ENCODE measurements around the gene PPP1R9B. TPM values are rescaled to one million over a fixed set of nuclear protein-coding genes. Genes with fewer than 3 reads are reported as not detected.

Gene PPP1R9B
- total RNA-seq, 1 experiment from 2014 or later = 23.0 TPM

DNA sequence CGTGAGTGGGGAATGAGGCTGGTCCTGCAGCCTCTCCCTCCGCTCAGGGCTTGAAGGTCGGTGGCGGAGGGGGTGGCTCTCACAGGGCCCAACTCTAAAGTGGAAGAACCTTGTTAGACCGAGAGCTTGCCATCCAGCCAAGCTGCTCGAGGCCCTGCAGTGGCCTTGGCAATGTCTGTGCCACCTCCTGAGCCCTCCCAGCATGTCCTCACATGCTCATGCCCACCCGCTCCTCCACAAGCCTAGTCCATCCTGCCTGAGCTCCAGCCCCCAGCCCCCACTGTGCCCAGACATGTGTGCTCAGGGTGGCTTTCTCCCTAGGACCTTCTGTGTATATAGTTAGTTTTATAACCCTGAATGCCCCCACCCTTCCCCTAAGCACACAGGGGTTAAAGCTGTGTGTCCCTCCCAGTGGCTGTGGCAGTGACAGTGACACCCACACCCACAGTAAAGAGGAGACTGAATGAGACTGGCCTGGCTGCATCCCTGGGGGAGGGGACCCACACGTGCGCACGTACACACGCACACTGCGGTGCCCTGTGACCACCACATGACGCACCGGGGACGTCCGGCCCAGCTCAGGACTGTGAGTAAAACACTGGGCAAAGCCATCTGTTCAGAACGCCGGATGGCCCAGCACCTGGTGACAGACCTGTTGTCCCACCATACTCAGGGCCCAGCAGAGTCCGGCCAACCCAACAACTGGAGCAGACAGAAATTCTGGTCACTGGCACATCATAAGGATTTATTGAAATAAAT, 39.7 kb downstream of the PPP1R9B start:
- H3K27ac Mint-ChIP-seq = no peak overlapping the region
- Histone ChIP-seq H3K56ac (ENCODE audit: insufficient read length, low read depth, low read length) (no peak overlapping the region), H2BK12ac (ENCODE audit: insufficient read length, low read depth, low read length) (no peak overlapping the region), H4K5ac (ENCODE audit: insufficient read length, low read depth, low read length) (no peak overlapping the region), H3K18ac (ENCODE audit: insufficient read length, low read depth, low read length) (no peak overlapping the region), H2AFZ (ENCODE audit: low read length) (no peak overlapping the region), H2AK5ac (ENCODE audit: insufficient read length, low read length) (no peak overlapping the region), H3K23ac (ENCODE audit: insufficient read length, low read depth, low read length) (no peak overlapping the region), H3K4ac (ENCODE audit: low read depth, low read length) (no peak overlapping the region), H2BK15ac (ENCODE audit: low read depth, low read length) (no peak overlapping the region), H4K91ac (ENCODE audit: insufficient read length, low read depth, low read length) (no peak overlapping the region), H4K20me1 (ENCODE audit: control insufficient read depth, insufficient read depth, insufficient read length) (no peaks in the 10 kb centered on the region), H3K27me3 (ENCODE audit: insufficient read depth, low read length) (no peaks in the 10 kb centered on the region), H3K23me2 (ENCODE audit: insufficient read length, low read depth, low read length, poor library complexity, severe bottlenecking) (no peaks in the 10 kb centered on the region), H2BK20ac (ENCODE audit: low read depth, low read length, poor library complexity, severe bottlenecking) (no peak overlapping the region), H3K9me3 (ENCODE audit: control insufficient read depth, low read depth, low read length) (no peaks in the 10 kb centered on the region), H3K9ac (ENCODE audit: extremely low read depth, insufficient read length, low read length) (no peak overlapping the region), H3T11ph (ENCODE audit: low read length) (no peak overlapping the region), H3K27ac (ENCODE audit: insufficient read length, low read depth, low read length) (no peak overlapping the region), H3K14ac (ENCODE audit: insufficient read depth, low read length) (no peak overlapping the region), H3K79me1 (ENCODE audit: insufficient read depth, low read depth, low read length, poor library complexity, severe bottlenecking) (no peaks in the 10 kb centered on the region), H2BK5ac (ENCODE audit: insufficient read length, low read length) (no peak overlapping the region), H4K8ac (replicated peaks; ENCODE audit: insufficient read length, low read depth, low read length) (no peak overlapping the region), H2BK120ac (ENCODE audit: low read depth, low read length, poor library complexity, severe bottlenecking) (no peak overlapping the region), H3K79me2 (ENCODE audit: insufficient read depth, low read length) (no peaks in the 10 kb centered on the region), H3K4me1 (ENCODE audit: insufficient read depth, low read length) (peaks cover 4% of the 10 kb centered on the region; the same call in 1 of the 2 replicates), H3K4me2 (ENCODE audit: insufficient read depth, insufficient read length, low read length) (no peak overlapping the region)
- H3K9me3 Mint-ChIP-seq = no peaks in the 10 kb centered on the region
- WGBS (ENCODE audit: extremely low coverage, insufficient read length, low lambda C conversion rate) = no CpG with 5 or more reads among the region's 19 CpGs
- H3K4me1 Mint-ChIP-seq = peaks cover 12 to 16% of the 10 kb centered on the region in 2 experiments
- H3K27me3 Mint-ChIP-seq (ENCODE audit: low read depth) = peaks cover 4% of the 10 kb centered on the region
- H3K36me3 Mint-ChIP-seq (ENCODE audit: insufficient read depth in 1 of 3, low read depth in 3 of 3) = peaks cover 0 to 11% (median 7%) of the 10 kb centered on the region in 3 experiments; a peak in 3 of 7 replicates
- H3K4me3 Mint-ChIP-seq = no peak overlapping the region
- TF ChIP-seq, protein P1, sequence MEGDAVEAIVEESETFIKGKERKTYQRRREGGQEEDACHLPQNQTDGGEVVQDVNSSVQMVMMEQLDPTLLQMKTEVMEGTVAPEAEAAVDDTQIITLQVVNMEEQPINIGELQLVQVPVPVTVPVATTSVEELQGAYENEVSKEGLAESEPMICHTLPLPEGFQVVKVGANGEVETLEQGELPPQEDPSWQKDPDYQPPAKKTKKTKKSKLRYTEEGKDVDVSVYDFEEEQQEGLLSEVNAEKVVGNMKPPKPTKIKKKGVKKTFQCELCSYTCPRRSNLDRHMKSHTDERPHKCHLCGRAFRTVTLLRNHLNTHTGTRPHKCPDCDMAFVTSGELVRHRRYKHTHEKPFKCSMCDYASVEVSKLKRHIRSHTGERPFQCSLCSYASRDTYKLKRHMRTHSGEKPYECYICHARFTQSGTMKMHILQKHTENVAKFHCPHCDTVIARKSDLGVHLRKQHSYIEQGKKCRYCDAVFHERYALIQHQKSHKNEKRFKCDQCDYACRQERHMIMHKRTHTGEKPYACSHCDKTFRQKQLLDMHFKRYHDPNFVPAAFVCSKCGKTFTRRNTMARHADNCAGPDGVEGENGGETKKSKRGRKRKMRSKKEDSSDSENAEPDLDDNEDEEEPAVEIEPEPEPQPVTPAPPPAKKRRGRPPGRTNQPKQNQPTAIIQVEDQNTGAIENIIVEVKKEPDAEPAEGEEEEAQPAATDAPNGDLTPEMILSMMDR (conservative IDR thresholded peaks at IDR 0.05) = no peak
- no peak for DNase-seq
